ENCODE data around the gene NOTO. TPM values are rescaled to one million over a fixed set of nuclear protein-coding genes. Genes with fewer than 3 reads are reported as not detected.

Gene NOTO
- total RNA-seq, 1 donor from 2014 or later, result not detected

DNA sequence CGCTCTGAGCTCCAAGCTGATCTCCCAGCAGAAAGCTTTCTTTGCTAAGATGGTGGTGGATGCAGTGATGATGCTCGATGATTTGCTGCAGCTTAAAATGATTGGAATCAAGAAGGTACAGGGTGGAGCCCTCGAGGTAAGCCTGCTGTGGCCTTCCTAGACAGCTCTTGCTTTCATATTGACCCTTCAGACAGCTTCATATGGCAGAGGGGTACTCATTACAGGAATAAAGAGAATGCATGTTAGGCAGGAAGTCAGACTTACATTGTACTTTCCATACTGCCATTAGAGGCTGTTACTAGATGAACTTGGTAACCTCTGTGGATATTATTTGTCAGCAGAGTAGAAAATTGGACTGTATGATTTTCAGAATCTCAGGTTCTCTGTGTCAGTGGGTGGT, 42.2 kb downstream of the NOTO start:
- H3K4me3 ChIP-seq (ENCODE audit: low read depth, low read length), result no peak overlapping the region
- no peak for TF ChIP-seq CTCF (IDR thresholded peaks at IDR 0.05; ENCODE audit: insufficient read depth, low read length, poor library complexity, severe bottlenecking)
- H3K27me3 ChIP-seq (ENCODE audit: control insufficient read depth, insufficient read depth, low read length), result no peaks in the 10 kb centered on the region
- DNase-seq (ENCODE audit: low read depth), result no peak
- H3K36me3 ChIP-seq (ENCODE audit: control insufficient read depth, insufficient read depth, low read length), result peaks cover 3% of the 10 kb centered on the region

DNA sequence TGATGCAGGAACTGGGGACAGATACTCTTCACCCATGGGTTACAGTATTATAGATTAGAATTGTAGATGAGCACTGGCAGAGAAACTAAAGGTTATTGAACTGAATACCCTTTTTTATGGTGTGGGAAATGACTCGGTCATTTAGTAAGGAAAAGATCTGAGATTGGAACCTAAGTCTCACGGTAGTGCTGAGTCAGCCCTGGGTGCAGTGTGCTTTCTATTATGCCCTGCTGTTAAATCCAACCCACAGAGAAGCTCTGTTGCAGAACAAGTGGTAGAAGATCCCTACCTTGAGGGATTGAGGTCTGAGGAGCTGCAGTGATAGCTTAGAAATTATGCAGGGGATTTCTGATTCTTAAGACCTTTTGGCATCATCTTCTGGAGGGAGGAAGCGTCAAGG, 44.5 kb downstream of the NOTO start:
- Histone ChIP-seq H3K4me3 (ENCODE audit: low read depth, low read length) (no peak overlapping the region), H3K27me3 (ENCODE audit: control insufficient read depth, insufficient read depth, low read length) (no peaks in the 10 kb centered on the region), H3K36me3 (ENCODE audit: control insufficient read depth, insufficient read depth, low read length) (peaks cover 11% of the 10 kb centered on the region)
- TF ChIP-seq CTCF (IDR thresholded peaks at IDR 0.05; ENCODE audit: insufficient read depth, low read length, poor library complexity, severe bottlenecking), result no peak
- no peak for DNase-seq (ENCODE audit: low read depth)

DNA sequence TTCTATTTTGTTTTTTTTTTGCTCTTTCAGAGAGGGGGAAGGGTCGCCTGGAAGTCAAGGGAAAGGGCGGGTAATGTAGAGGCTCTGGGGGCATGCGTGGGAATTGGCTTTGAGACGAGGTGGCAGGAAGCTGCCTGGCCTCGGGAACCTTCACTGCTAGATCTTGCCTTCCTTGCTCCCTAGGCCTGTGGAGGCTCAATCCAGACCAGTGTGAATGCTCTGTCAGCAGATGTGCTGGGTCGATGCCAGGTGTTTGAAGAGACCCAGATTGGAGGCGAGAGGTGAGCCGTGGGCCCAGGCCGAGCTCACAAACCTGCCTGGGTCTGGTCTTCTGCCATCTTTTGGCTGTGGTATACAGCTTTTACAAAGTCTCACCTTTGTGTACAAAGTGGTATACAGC, 47.3 kb downstream of the NOTO start:
- TF ChIP-seq CTCF (IDR thresholded peaks at IDR 0.05; ENCODE audit: insufficient read depth, low read length, poor library complexity, severe bottlenecking), result no peak
- H3K4me3 ChIP-seq (ENCODE audit: low read depth, low read length), result no peak overlapping the region
- no peaks in the 10 kb centered on the region for H3K27me3 ChIP-seq (ENCODE audit: control insufficient read depth, insufficient read depth, low read length)
- H3K36me3 ChIP-seq (ENCODE audit: control insufficient read depth, insufficient read depth, low read length), result peaks cover 18% of the 10 kb centered on the region
- no peak for DNase-seq (ENCODE audit: low read depth)

DNA sequence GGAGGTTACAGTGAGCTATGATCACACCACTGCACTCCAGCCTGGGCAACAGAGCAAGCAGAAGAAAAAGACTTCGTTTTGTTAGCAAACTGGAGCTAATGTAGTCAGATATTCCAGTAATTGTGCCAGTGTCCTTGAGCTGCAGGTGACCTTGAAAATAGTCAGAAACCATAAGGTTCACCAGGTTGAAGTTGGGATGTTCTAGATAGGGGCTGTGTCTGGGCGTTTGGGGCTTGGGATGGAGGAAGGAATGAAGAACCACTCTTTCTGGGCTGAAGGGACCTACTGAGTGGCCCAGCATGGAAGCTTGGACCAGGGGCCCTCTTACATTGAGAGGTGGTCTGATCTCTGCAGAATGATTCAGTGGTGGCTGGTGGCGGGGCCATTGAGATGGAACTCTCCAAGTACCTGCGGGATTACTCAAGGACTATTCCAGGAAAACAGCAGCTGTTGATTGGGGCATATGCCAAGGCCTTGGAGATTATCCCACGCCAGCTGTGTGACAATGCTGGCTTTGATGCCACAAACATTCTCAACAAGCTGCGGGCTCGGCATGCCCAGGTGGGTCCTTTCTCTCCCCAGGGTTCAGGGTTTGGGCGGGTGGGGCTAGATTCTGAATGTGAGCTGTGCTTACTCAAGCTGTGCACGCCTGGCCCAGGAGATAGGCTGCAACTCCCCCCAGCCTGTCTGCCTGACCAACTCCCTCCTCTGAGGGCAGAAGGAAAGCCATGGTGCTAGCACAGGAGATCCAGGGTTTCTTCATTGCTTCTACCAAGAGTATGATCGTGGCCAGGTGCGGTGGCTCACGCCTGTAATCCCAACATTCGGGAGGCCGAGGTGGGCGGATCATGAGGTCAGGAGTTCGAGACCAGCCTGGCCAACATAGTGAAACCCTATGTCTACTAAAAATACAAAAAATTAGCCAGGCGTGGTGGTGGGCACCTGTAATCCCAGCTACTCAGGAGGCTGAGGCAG, 48.8 kb downstream of the NOTO start:
- Histone ChIP-seq H3K27me3 (ENCODE audit: control insufficient read depth, insufficient read depth, low read length) (no peaks in the 10 kb centered on the region), H3K36me3 (ENCODE audit: control insufficient read depth, insufficient read depth, low read length) (peaks cover 18% of the 10 kb centered on the region), H3K4me3 (ENCODE audit: low read depth, low read length) (no peak overlapping the region)
- no peak for TF ChIP-seq CTCF (IDR thresholded peaks at IDR 0.05; ENCODE audit: insufficient read depth, low read length, poor library complexity, severe bottlenecking)
- DNase-seq (ENCODE audit: low read depth), result no peak

GRCh38 chr2:73252238-73253027, 50.1 kb downstream of the NOTO start:
- Histone ChIP-seq H3K36me3 (ENCODE audit: control insufficient read depth, insufficient read depth, low read length) (peaks cover 18% of the 10 kb centered on the region), H3K27me3 (ENCODE audit: control insufficient read depth, insufficient read depth, low read length) (no peaks in the 10 kb centered on the region), H3K4me3 (ENCODE audit: low read depth, low read length) (no peak overlapping the region)
- no peak for TF ChIP-seq CTCF (IDR thresholded peaks at IDR 0.05; ENCODE audit: insufficient read depth, low read length, poor library complexity, severe bottlenecking)
- no peak for DNase-seq (ENCODE audit: low read depth)

All from kidney epithelial cell (primary cell).